Astrocyte of the hippocampus (primary cell): ENCODE data around the gene HYAL3.
"Not testable (repeated sequence)": the region's sequence is repeated elsewhere in the genome, so short reads cannot be mapped to it uniquely, and the experiment has no call there.

Experiments used
- DNase-seq: peaks from one replicate; pipeline ENCODE4 v3.0.0; 2011; ENCODE audit warnings: low read depth, low spot score

The HYAL3 gene

GRCh38 chr3:50292159-50293078 lies 6.8 kb downstream of the HYAL3 start, which contains the start of gene IFRD2:
Gene IFRD2 (minus strand): TSS chr3:50292429. CDS start chr3:50292274, 155 bp downstream.
- DNase-seq: peak; percentile 99

- no peak for DNase-seq
Observed at GRCh38 chr3:50290161-50290641, 9.0 kb downstream of the HYAL3 start.

- DNase-seq: no peak
Observed at GRCh38 chr3:50289130-50289529, 10.1 kb downstream of the HYAL3 start.

GRCh38 chr3:50288387-50289007 lies 10.7 kb downstream of the HYAL3 start:
- no peak for DNase-seq

- DNase-seq: no peak
Observed at GRCh38 chr3:50287262-50287661, 11.9 kb downstream of the HYAL3 start.

- no peak for DNase-seq
Observed at GRCh38 chr3:50286322-50287227, 12.6 kb downstream of the HYAL3 start.

- not testable (repeated sequence) for DNase-seq
Observed at GRCh38 chr3:50284121-50284520, 15.1 kb downstream of the HYAL3 start.

- DNase-seq: no peak
Observed at GRCh38 chr3:50279255-50280016, 19.8 kb downstream of the HYAL3 start.

- DNase-seq: no peak
Observed at GRCh38 chr3:50278880-50279224, 20.4 kb downstream of the HYAL3 start, which contains the start of gene LSMEM2. Gene LSMEM2 (plus strand): TSS chr3:50279087. CDS start chr3:50279114, 27 bp downstream.

- no peak for DNase-seq
Observed at GRCh38 chr3:50278123-50278879, 20.9 kb downstream of the HYAL3 start.

- no peak for DNase-seq
Observed at GRCh38 chr3:50276762-50277101, 22.5 kb downstream of the HYAL3 start.

- DNase-seq: no peak
Observed at GRCh38 chr3:50275996-50276761, 23.0 kb downstream of the HYAL3 start.

GRCh38 chr3:50275141-50275995 lies 23.8 kb downstream of the HYAL3 start:
- no peak for DNase-seq

GRCh38 chr3:50274371-50275104 lies 24.7 kb downstream of the HYAL3 start:
- DNase-seq: peak; percentile 66

- DNase-seq: no peak
Observed at GRCh38 chr3:50273689-50274065, 25.5 kb downstream of the HYAL3 start.

GRCh38 chr3:50272911-50273688 lies 26.1 kb downstream of the HYAL3 start:
- peak; percentile 91 for DNase-seq

GRCh38 chr3:50272538-50272910 lies 26.7 kb downstream of the HYAL3 start:
- not testable (repeated sequence) for DNase-seq
